Lung (tissue), 12 donors: ENCODE results near the gene KIFC3. TPM values are rescaled to one million over a fixed set of nuclear protein-coding genes. Genes with fewer than 3 reads are reported as not detected.

Source experiments
- ATAC-seq: fragments of 200-7000 bp; cut with Tn5 transposase; one replicate; pipeline ENCODE4 v1.9.1; 2020; ENCODE audit warnings: moderate number of reproducible peaks; ENCODE audit not compliant: insufficient read depth, low FRiP score
- DNase-seq, 3 donors: peaks; one replicate each; pipeline ENCODE4 v3.0.0-alpha.2; 2013 to 2017
- H3K27ac ChIP-seq, 2 donors: one replicate each; pipeline ENCODE4 v1.5.1; 2013; ENCODE audit warnings: mild to moderate bottlenecking in 2 of 2, moderate library complexity in 2 of 2, control low read depth in 1 of 2, inconsistent platforms in 1 of 2, low read depth in 1 of 2, low read length in 1 of 2
- H3K27me3 ChIP-seq, 3 donors: one replicate each; pipeline ENCODE4 v1.5.1; 2013; ENCODE audit warnings: low read length in 2 of 3; ENCODE audit not compliant: control insufficient read depth in 3 of 3, insufficient read depth in 3 of 3
- H3K36me3 ChIP-seq, 4 donors: one replicate each; pipeline ENCODE4 v1.5.1; 2013; ENCODE audit warnings: low read length in 4 of 4, mild to moderate bottlenecking in 1 of 4, moderate library complexity in 1 of 4; ENCODE audit not compliant: control insufficient read depth in 4 of 4, insufficient read depth in 4 of 4
- H3K4me1 ChIP-seq, 5 donors: one replicate each; pipeline ENCODE4 v1.5.1; 2013; ENCODE audit warnings: low read length in 5 of 5, mild to moderate bottlenecking in 2 of 5, moderate library complexity in 1 of 5; ENCODE audit not compliant: control insufficient read depth in 5 of 5, insufficient read depth in 5 of 5
- H3K4me3 ChIP-seq: one replicate; pipeline ENCODE4 v1.5.1; 2013; ENCODE audit warnings: mild to moderate bottlenecking, control low read depth, moderate library complexity
- H3K9ac ChIP-seq, 2 donors: one replicate each; pipeline ENCODE4 v1.5.1; 2013; ENCODE audit warnings: low read length in 2 of 2, control low read depth in 1 of 2; ENCODE audit not compliant: insufficient read depth in 1 of 2
- H3K9me3 ChIP-seq, 4 donors: one replicate each; pipeline ENCODE4 v1.5.1; 2013; ENCODE audit warnings: low read length in 3 of 4, mild to moderate bottlenecking in 1 of 4, moderate library complexity in 1 of 4; ENCODE audit not compliant: control insufficient read depth in 4 of 4, insufficient read depth in 3 of 4
- CTCF ChIP-seq: IDR thresholded peaks from 2 replicates; pipeline ENCODE4 v1.5.1; 2012; ENCODE audit warnings: mild to moderate bottlenecking; ENCODE audit errors: control extremely low read depth, extremely low read depth
- WGBS, 2 donors: extraction: QIAGEN DNeasy Blood & Tissue Kit; methylation state at CpG; one replicate each; pipeline ENCODE4 v1.1.7; 2013; 5-methylcytosine and 5-hydroxymethylcytosine counted together
- polyA plus RNA-seq, 2 donors: library from polyadenylated mRNA; stranded (reverse); fragments of 200-250 nt; gene quantifications; one replicate each; pipeline ENCODE4 v1.2.1, GENCODE V29; 2013
- total RNA-seq, 2 donors: library from RNA; depleted of rRNA in 1 of 2; stranded (reverse); fragments of >200 nt in 1 of 2; gene quantifications; one replicate each; pipeline ENCODE4 v1.2.1, GENCODE V29; 2014 to 2021
- donor health status: control.
- donor health status: control.
- donor health status: Bipolar disorder and iron deficiency.
- donor health status: healthy.
- donor health status: DM: yes; HTN: yes; CAD: no.

The KIFC3 gene
- total and polyA plus RNA-seq, 4 donors, result 65.9 to 137 (median 89.5) TPM

GRCh38 chr16:57829969-57830360, 27.7 kb upstream of the KIFC3 start:
- Histone ChIP-seq H3K9me3 (no peaks in the 10 kb centered on the region), H3K4me3 (no peak overlapping the region), H3K27me3 (no peaks in the 10 kb centered on the region), H3K27ac (no peak overlapping the region), H3K4me1 (peaks cover 0 to 11% (median 0%) of the 10 kb centered on the region in 5 donors), H3K9ac (no peak overlapping the region), H3K36me3 (no peaks in the 10 kb centered on the region)
- DNase-seq (no peak), ATAC-seq (no peak)
- WGBS, 2 donors, result 82 to 84% methylated on average over 3 of the region's 3 CpGs
- TF ChIP-seq CTCF, result no peak

DNA sequence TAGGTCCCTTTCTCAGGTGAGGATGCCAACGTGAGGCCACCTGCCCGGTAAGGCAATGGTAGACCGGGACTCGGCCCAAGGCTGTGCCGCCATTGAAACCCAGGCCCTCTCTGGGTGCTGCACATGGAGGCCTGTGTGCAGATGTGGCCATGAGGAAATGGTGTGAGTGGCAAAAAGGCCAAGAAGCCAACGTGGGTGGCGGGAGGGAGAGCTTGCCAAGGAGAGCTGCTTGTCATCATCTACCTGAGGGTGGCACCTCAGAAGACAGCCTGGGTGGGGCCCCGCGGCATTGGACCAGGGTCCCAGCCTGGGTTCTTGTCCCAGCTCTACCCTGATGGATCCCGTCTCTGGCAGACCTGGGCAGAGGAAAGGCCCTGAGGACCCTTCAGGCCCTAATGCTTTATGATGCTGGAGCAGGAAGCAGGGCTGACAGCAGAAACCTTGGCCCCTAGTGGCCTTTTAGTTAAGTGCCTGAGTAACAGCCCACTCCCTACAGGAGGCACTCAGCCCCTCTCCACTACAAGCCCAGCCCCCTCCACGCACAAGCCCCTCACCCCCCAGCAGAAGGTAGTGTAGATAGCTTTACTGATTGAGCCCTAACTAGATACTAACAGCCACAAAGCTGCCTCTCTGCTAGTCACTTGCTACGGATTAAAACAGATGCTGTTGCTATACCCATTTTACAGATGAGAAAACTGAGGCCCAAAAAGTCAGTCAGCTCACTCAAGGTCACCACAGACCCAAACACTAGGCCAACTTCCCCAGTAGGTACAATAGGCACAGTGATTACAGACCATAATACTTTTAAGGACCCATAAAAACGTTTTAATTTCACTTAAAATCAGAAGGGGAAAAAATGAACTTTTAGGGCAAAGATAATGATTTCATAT, 26.2 kb upstream of the KIFC3 start:
- no peak overlapping the region for H3K9ac ChIP-seq
- no peak overlapping the region for H3K27ac ChIP-seq
- peaks cover 0 to 12% (median 0%) of the 10 kb centered on the region in 5 donors for H3K4me1 ChIP-seq
- H3K9me3 ChIP-seq, result no peaks in the 10 kb centered on the region
- no peaks in the 10 kb centered on the region for H3K36me3 ChIP-seq
- DNase-seq (no peak), ATAC-seq (no peak)
- H3K27me3 ChIP-seq, result no peaks in the 10 kb centered on the region
- WGBS, 2 donors, result 86 to 89% methylated on average over 13 of the region's 13 CpGs
- no peak for TF ChIP-seq CTCF
- no peak overlapping the region for H3K4me3 ChIP-seq

DNA sequence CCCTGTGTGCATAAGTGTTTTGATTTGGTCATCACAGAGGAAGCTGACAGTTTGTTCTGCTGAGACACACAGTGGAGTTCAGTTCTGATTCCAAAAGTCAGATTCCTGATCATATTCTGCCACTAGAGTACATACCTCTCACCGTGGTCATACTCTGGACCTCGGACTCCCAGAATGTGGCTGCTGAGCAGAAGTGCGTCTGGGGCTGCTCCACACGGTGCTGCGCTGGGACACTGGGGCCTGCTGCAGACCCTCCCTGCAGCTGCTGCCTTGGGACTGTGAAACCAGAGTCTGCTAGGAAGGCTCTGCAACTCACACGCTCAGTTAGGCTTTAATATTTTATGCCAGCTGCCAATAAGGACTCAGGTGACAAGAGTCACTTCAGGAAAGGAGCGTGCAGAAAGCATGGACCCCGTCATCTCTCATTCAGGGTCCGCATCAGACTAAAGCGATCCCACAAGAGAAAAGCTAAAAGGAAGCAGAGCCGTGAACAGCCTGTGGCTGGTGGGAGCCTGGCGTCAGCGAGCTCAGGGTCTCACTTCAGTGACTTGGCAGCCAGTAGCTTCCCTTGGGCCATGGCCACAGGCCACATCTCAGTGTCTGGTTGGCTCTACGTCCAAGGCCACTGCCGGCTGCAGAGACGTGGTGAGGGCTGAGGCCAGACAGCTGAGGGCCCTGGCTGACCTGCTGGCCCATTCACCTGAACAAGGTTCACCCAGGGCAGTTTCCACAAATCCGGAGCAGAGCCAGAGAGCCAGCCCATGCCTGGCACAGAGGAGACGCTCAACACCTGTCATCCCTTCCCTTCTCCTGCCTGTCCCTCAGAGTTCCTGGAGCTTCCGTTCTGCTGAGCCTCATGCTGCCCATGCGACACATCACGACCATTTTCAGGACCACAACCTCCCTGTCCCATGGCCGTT, 24.7 kb upstream of the KIFC3 start:
- DNase-seq (no peak), ATAC-seq (no peak)
- H3K9ac ChIP-seq, result no peak overlapping the region
- WGBS, 2 donors, result 75 to 82% methylated on average over 22 of the region's 22 CpGs
- no peaks in the 10 kb centered on the region for H3K27me3 ChIP-seq
- peaks cover 0 to 12% (median 0%) of the 10 kb centered on the region in 5 donors for H3K4me1 ChIP-seq
- no peaks in the 10 kb centered on the region for H3K36me3 ChIP-seq
- no peak for TF ChIP-seq CTCF
- no peak overlapping the region for H3K4me3 ChIP-seq
- H3K9me3 ChIP-seq, result no peaks in the 10 kb centered on the region
- peak overlapping the region in 1 of 2 donors; percentile 46 for H3K27ac ChIP-seq
